Activated B cell treated with CpG ODN at 0.5 μM for 24 hours (primary cell): ENCODE data around the gene LCORL. TPM values are rescaled to one million over a fixed set of nuclear protein-coding genes. Genes with fewer than 3 reads are reported as not detected.

Source experiments
- ATAC-seq: fragments of 200-7000 bp; cut with Tn5 transposase; one replicate; pipeline ENCODE4 v1.10.0; 2021; ENCODE audit warnings: low read depth, mild to moderate bottlenecking, moderate library complexity
- CTCF ChIA-PET: fragments of 350-600 bp; sonication (Branson Sonifier 250); formaldehyde crosslinking; loops from one replicate; lab custom pipeline; 2021; ENCODE audit warnings: antibody characterized with exemption; lab: Charles Lee
- POLR2A ChIA-PET: fragments of 350-600 bp; sonication (Branson Sonifier 250); formaldehyde crosslinking; loops from one replicate; lab custom pipeline; 2021; ENCODE audit warnings: antibody characterized with exemption; lab: Charles Lee
- DNase-seq: peaks from one replicate; pipeline ENCODE4 v3.0.0; 2022
- H3K27ac Mint-ChIP-seq: one replicate; pipeline ENCODE4 v1.8.0; 2020; ENCODE audit warnings: mixed read lengths
- H3K27me3 Mint-ChIP-seq: one replicate; pipeline ENCODE4 v1.8.0; 2021; ENCODE audit warnings: mixed read lengths
- H3K36me3 Mint-ChIP-seq: one replicate; pipeline ENCODE4 v1.8.0; 2021; ENCODE audit warnings: low read depth, mixed read lengths
- H3K4me1 Mint-ChIP-seq: one replicate; pipeline ENCODE4 v1.8.0; 2021; ENCODE audit warnings: mixed read lengths
- H3K4me3 Mint-ChIP-seq: one replicate; pipeline ENCODE4 v1.8.0; 2020; ENCODE audit warnings: mild to moderate bottlenecking, mixed read lengths
- H3K9me3 Mint-ChIP-seq: one replicate; pipeline ENCODE4 v1.8.0; 2020; ENCODE audit warnings: mixed read lengths
- CTCF ChIP-seq: fragments of 200-600 bp; IDR thresholded peaks from one replicate; pipeline ENCODE4 v1.8.0; 2022; ENCODE audit warnings: antibody characterized with exemption, mild to moderate bottlenecking
- intact Hi-C: fragments of 100-400 bp; cut with micrococcal nuclease; formaldehyde crosslinking; loops from one replicate; pipeline ENCODE4 v1.15.1; 2024
- total RNA-seq: library from RNA; stranded (reverse); gene quantifications from 2 replicates; pipeline ENCODE4 v1.2.3, GENCODE V29; 2022

The LCORL gene
- 11.9 and 12.6 TPM in 2 replicates for total RNA-seq

- Mint-ChIP-seq H3K4me1 (peaks cover 19% of the 10 kb centered on the region), H3K4me3 (peak within 1 kb of the TSS; percentile 97), H3K9me3 (no peaks in the 10 kb centered on the region), H3K27me3 (no peaks in the 10 kb centered on the region), H3K36me3 (peaks cover 9% of the 10 kb centered on the region), H3K27ac (peak within 1 kb of the TSS; percentile 92)
- intact Hi-C loops, result loop anchor here (1.0 to 5.0 kb wide), 8 partner anchors 35 to 1795 kb away; partner anchors contain the start of genes DCAF16, LAP3, MED28 and NCAPG
- ChIA-PET POLR2A (interaction anchor here (0.7 to 1.0 kb wide), 4 partner anchors 11 to 444 kb away, joined by 3 to 5 read pairs (median 3); partner anchors contain the start of genes DCAF16, LAP3 and NCAPG), CTCF (no interaction called here)
- ATAC-seq, result peak; percentile 81
- DNase-seq, result peak; percentile 91
- TF ChIP-seq CTCF, result no peak
Measured at GRCh38 chr4:18021720-18022571, at the start of gene LCORL. LCORL (minus strand) TSS chr4:18021755; CDS start chr4:18021751, 4 bp downstream.

- intact Hi-C loops, result no loop called here
Measured at GRCh38 chr4:18069810-18070209, 48.3 kb upstream of the LCORL start.

GRCh38 chr4:18067031-18067430, 45.5 kb upstream of the LCORL start:
- ChIA-PET POLR2A (no interaction called here), CTCF (no interaction called here)
- no peak overlapping the region for H3K27ac Mint-ChIP-seq
- no peak overlapping the region for H3K4me3 Mint-ChIP-seq
- peaks cover 2% of the 10 kb centered on the region for H3K36me3 Mint-ChIP-seq
- no peak for DNase-seq
- peaks cover 38% of the 10 kb centered on the region for H3K27me3 Mint-ChIP-seq
- intact Hi-C loops, result no loop called here
- H3K4me1 Mint-ChIP-seq, result no peaks in the 10 kb centered on the region
- H3K9me3 Mint-ChIP-seq, result peaks cover 15% of the 10 kb centered on the region
- no peak for ATAC-seq
- no peak for TF ChIP-seq CTCF

More at GRCh38 chr4:18069810-18070209, 48.3 kb upstream of the LCORL start:
- ATAC-seq (no peak), DNase-seq (no peak)
- CTCF ChIA-PET, result interaction anchor here (1.5 kb wide), 1 partner anchor 10 kb away, joined by 3 read pairs; no protein-coding TSS in a partner anchor
- Mint-ChIP-seq H3K9me3 (no peaks in the 10 kb centered on the region), H3K4me3 (no peak overlapping the region), H3K27ac (no peak overlapping the region), H3K36me3 (no peaks in the 10 kb centered on the region), H3K27me3 (peaks cover 45% of the 10 kb centered on the region), H3K4me1 (no peaks in the 10 kb centered on the region)
- TF ChIP-seq CTCF, result no peak
- POLR2A ChIA-PET, result no interaction called here

GRCh38 chr4:18063079-18063478, 41.5 kb upstream of the LCORL start:
- peaks cover 2% of the 10 kb centered on the region for H3K36me3 Mint-ChIP-seq
- ATAC-seq, result no peak
- ChIA-PET CTCF (no interaction called here), POLR2A (no interaction called here)
- intact Hi-C loops, result no loop called here
- no peak overlapping the region for H3K4me3 Mint-ChIP-seq
- H3K27me3 Mint-ChIP-seq, result peaks cover 9% of the 10 kb centered on the region
- TF ChIP-seq CTCF, result no peak
- peaks cover 2% of the 10 kb centered on the region for H3K4me1 Mint-ChIP-seq
- peaks cover 15% of the 10 kb centered on the region for H3K9me3 Mint-ChIP-seq
- no peak for DNase-seq
- no peak overlapping the region for H3K27ac Mint-ChIP-seq
